Measurements from ENCODE around the gene MYADM.
"Not testable (repeated sequence)": the region's sequence is repeated elsewhere in the genome, so short reads cannot be mapped to it uniquely, and the experiment has no call there.

MYADM gene

GRCh38 chr19:53868892-53869804, 1.5 kb downstream of the MYADM start:
- DNase-seq: peak; percentile 93 to 94

- not testable (repeated sequence) for DNase-seq
Measured at GRCh38 chr19:53869805-53870484, 2.3 kb downstream of the MYADM start.

- peak; percentile 41 to 56 for DNase-seq
Measured at GRCh38 chr19:53870485-53870844, 2.8 kb downstream of the MYADM start.

- DNase-seq: peak in 1 of 2 donors; percentile 37
Measured at GRCh38 chr19:53871454-53871853, 3.8 kb downstream of the MYADM start.

- peak in 1 of 2 donors; percentile 36 for DNase-seq
Measured at GRCh38 chr19:53872762-53873161, 5.1 kb downstream of the MYADM start.

GRCh38 chr19:53873773-53874605, 6.3 kb downstream of the MYADM start:
- DNase-seq: peak in 1 of 2 donors; percentile 46

GRCh38 chr19:53874606-53874990, 6.9 kb downstream of the MYADM start:
- DNase-seq: peak in 1 of 2 donors; percentile 42

- peak in 1 of 2 donors; percentile 25 for DNase-seq
Measured at GRCh38 chr19:53875602-53876325, 8.1 kb downstream of the MYADM start.

- peak in 1 of 2 donors; percentile 44 for DNase-seq
Measured at GRCh38 chr19:53876651-53877224, 9.1 kb downstream of the MYADM start.

- peak; percentile 76 to 81 for DNase-seq
Measured at GRCh38 chr19:53877361-53877766, 9.7 kb downstream of the MYADM start.

GRCh38 chr19:53878776-53879139, 11.1 kb downstream of the MYADM start:
- DNase-seq: peak in 1 of 2 donors; percentile 41

- DNase-seq: peak; percentile 87 to 89
Measured at GRCh38 chr19:53879140-53880081, 11.7 kb downstream of the MYADM start.

- DNase-seq: no peak
Measured at GRCh38 chr19:53880711-53881481, 13.2 kb downstream of the MYADM start.

- peak; percentile 69 to 78 for DNase-seq
Measured at GRCh38 chr19:53881482-53882390, 14.1 kb downstream of the MYADM start, which contains the start of gene PRKCG. Gene PRKCG (plus strand): TSS chr19:53882197. CDS start chr19:53882495, 298 bp downstream.

- DNase-seq: no peak
Measured at GRCh38 chr19:53882391-53883050, 14.8 kb downstream of the MYADM start.

- peak in 1 of 2 donors; percentile 52 for DNase-seq
Measured at GRCh38 chr19:53883231-53883661, 15.6 kb downstream of the MYADM start.

GRCh38 chr19:53883741-53884140, 16.1 kb downstream of the MYADM start:
- DNase-seq: no peak

- no peak for DNase-seq
Measured at GRCh38 chr19:53884256-53884655, 16.6 kb downstream of the MYADM start.
